Fibroblast of skin of abdomen (primary cell): Measurements from ENCODE around the gene GABRB2.
"Not testable (repeated sequence)": the region's sequence is repeated elsewhere in the genome, so short reads cannot be mapped to it uniquely, and the experiment has no call there.

ENCODE experiments used
- DNase-seq: peaks from one replicate; pipeline ENCODE4 v3.0.0-alpha.2; 2013

GABRB2 gene

GRCh38 chr5:161295721-161296250, 250.7 kb downstream of the GABRB2 start:
- no peak for DNase-seq

GRCh38 chr5:161288071-161288470, 258.5 kb downstream of the GABRB2 start:
- DNase-seq = no peak

- DNase-seq = no peak
These were observed 259.1 kb downstream of the GABRB2 start for GRCh38 chr5:161287436-161287835.

GRCh38 chr5:161286066-161286655, 260.4 kb downstream of the GABRB2 start:
- no peak for DNase-seq

GRCh38 chr5:161284445-161284844, 262.1 kb downstream of the GABRB2 start:
- no peak for DNase-seq

GRCh38 chr5:161283296-161283695, 263.2 kb downstream of the GABRB2 start:
- no peak for DNase-seq

GRCh38 chr5:161278739-161279660, 267.5 kb downstream of the GABRB2 start:
- DNase-seq = no peak

GRCh38 chr5:161277011-161277410, 269.5 kb downstream of the GABRB2 start:
- no peak for DNase-seq

- no peak for DNase-seq
These were observed 271.6 kb downstream of the GABRB2 start for GRCh38 chr5:161274951-161275350.

- DNase-seq = no peak
These were observed 273.1 kb downstream of the GABRB2 start for GRCh38 chr5:161273410-161273809.

GRCh38 chr5:161271816-161272215, 274.7 kb downstream of the GABRB2 start:
- DNase-seq = no peak

GRCh38 chr5:161269125-161269524, 277.4 kb downstream of the GABRB2 start:
- DNase-seq = no peak

GRCh38 chr5:161266954-161267353, 279.6 kb downstream of the GABRB2 start:
- no peak for DNase-seq

GRCh38 chr5:161265006-161265405, 281.5 kb downstream of the GABRB2 start:
- no peak for DNase-seq

GRCh38 chr5:161263191-161263590, 283.3 kb downstream of the GABRB2 start:
- no peak for DNase-seq

- DNase-seq = no peak
These were observed 284.7 kb downstream of the GABRB2 start for GRCh38 chr5:161261668-161262323.

GRCh38 chr5:161258438-161258837, 288.1 kb downstream of the GABRB2 start:
- DNase-seq = no peak

- DNase-seq = no peak
These were observed 289.6 kb downstream of the GABRB2 start for GRCh38 chr5:161256957-161257356.

GRCh38 chr5:161252955-161253354, 293.6 kb downstream of the GABRB2 start:
- DNase-seq = not testable (repeated sequence)

GRCh38 chr5:161246749-161247148, 299.8 kb downstream of the GABRB2 start:
- DNase-seq = no peak

- DNase-seq = not testable (repeated sequence)
These were observed 300.7 kb downstream of the GABRB2 start for GRCh38 chr5:161245846-161246245.
